ENCODE data around the gene CYBC1. TPM values are rescaled to one million over a fixed set of nuclear protein-coding genes. Genes with fewer than 3 reads are reported as not detected.

The CYBC1 gene
- total and polyA plus RNA-seq, 8 donors, result 35.9 to 196 (median 44.3) TPM

- WGBS, 5 donors, result 55 to 68% (median 64%) methylated on average over 13 of the region's 13 CpGs
- TF ChIP-seq POLR2AphosphoS5 (IDR thresholded peaks at IDR 0.05) (no peak), CTCF (IDR thresholded peaks at IDR 0.05) (no peak), EP300 (IDR thresholded peaks at IDR 0.05) (no peak), POLR2A (IDR thresholded peaks at IDR 0.05) (no peak)
- H3K36me3 ChIP-seq, result peaks cover 5 to 19% (median 18%) of the 10 kb centered on the region in 4 donors
- no peaks in the 10 kb centered on the region for H3K27me3 ChIP-seq
- peak overlapping the region in 3 of 5 donors; percentile 28 to 91 (median 74) for H3K27ac ChIP-seq
- H3K4me1 ChIP-seq, result peaks cover 11 to 55% (median 37%) of the 10 kb centered on the region in 4 donors
- DNase-seq, result no peak
- H3K4me3 ChIP-seq, result no peak overlapping the region
- H3K9me3 ChIP-seq, result no peaks in the 10 kb centered on the region
- intact Hi-C loops (cut with DNase I; ENCODE audit: low total_unique reads), result loop anchor here (10.0 kb wide), 1 partner anchor 62 kb away; no protein-coding TSS in a partner anchor
Measured at GRCh38 chr17:82492643-82493225, 42.2 kb upstream of the CYBC1 start.

GRCh38 chr17:82491533-82491932 is 41.0 kb upstream of the CYBC1 start:
- no peak for DNase-seq
- WGBS, 5 donors, result 81 to 98% (median 91%) methylated on average over 11 to 15 of the region's 15 CpGs
- Histone ChIP-seq H3K9me3 (no peaks in the 10 kb centered on the region), H3K4me3 (no peak overlapping the region), H3K27me3 (no peaks in the 10 kb centered on the region), H3K36me3 (peaks cover 11 to 31% (median 30%) of the 10 kb centered on the region in 4 donors), H3K4me1 (peaks cover 7 to 47% (median 29%) of the 10 kb centered on the region in 4 donors), H3K27ac (no peak overlapping the region)
- intact Hi-C loops (cut with DNase I; ENCODE audit: low total_unique reads), result loop anchor here (10.0 kb wide), 1 partner anchor 63 kb away; no protein-coding TSS in a partner anchor
- no peak for TF ChIP-seq POLR2A (IDR thresholded peaks at IDR 0.05)
- TF ChIP-seq EP300 (IDR thresholded peaks at IDR 0.05), result no peak
- TF ChIP-seq POLR2AphosphoS5 (IDR thresholded peaks at IDR 0.05), result no peak
- no peak for TF ChIP-seq CTCF (IDR thresholded peaks at IDR 0.05)

- no peaks in the 10 kb centered on the region for H3K9me3 ChIP-seq
- H3K4me1 ChIP-seq, result peaks cover 6 to 44% (median 26%) of the 10 kb centered on the region in 4 donors
- H3K27me3 ChIP-seq, result no peaks in the 10 kb centered on the region
- no peak for DNase-seq
- no peak overlapping the region for H3K4me3 ChIP-seq
- no peak overlapping the region for H3K27ac ChIP-seq
- TF ChIP-seq EP300 (IDR thresholded peaks at IDR 0.05) (no peak), POLR2AphosphoS5 (IDR thresholded peaks at IDR 0.05) (no peak), CTCF (IDR thresholded peaks at IDR 0.05) (no peak), POLR2A (IDR thresholded peaks at IDR 0.05) (no peak)
- intact Hi-C loops (cut with DNase I; ENCODE audit: low total_unique reads), result loop anchor here (10.0 kb wide), 1 partner anchor 64 kb away; no protein-coding TSS in a partner anchor
- H3K36me3 ChIP-seq, result peaks cover 14 to 35% (median 34%) of the 10 kb centered on the region in 4 donors
- 89 to 94% (median 90%) methylated on average over 10 of the region's 10 CpGs for WGBS, 5 donors
Measured at GRCh38 chr17:82491196-82491530, 40.6 kb upstream of the CYBC1 start.

DNA sequence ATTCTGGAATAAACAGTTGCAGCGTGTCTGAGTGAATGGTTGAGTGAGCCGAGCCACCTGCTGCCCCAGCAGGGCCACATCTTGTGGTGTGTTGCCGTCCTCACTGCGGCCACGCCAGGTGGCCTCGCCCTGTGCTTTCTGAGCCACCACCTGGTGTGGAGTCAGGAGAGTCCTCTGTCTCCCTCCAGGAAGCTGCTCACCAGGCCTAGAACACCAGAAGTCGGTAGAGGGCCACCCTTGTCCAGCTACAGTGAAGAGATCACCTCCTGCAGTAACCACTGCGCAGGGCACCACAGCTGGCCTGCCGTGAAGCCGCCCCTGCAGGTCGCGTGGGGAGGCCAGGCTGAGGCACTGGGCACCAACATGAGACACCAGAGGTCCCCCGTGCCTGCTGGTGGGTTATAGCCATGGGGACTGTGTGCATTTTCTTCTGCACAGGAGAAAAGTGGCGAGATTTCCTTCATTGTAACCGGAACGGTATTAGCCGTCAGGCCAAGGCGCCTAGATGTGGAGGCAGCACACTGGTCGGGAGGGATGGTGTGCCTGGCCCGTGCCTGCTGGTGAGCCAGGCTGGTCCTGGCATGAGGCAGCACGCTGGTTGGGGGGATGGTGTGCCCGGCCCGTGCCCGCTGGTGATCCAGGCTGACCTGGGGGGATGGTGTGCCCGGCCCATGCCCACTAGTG is 40.1 kb upstream of the CYBC1 start:
- Histone ChIP-seq H3K4me3 (no peak overlapping the region), H3K27me3 (no peaks in the 10 kb centered on the region), H3K4me1 (peaks cover 6 to 39% (median 25%) of the 10 kb centered on the region in 4 donors), H3K36me3 (peaks cover 20 to 40% (median 39%) of the 10 kb centered on the region in 4 donors), H3K9me3 (no peaks in the 10 kb centered on the region), H3K27ac (no peak overlapping the region)
- WGBS, 5 donors, result 67 to 82% (median 78%) methylated on average over 19 to 25 of the region's 25 CpGs
- intact Hi-C loops (cut with DNase I; ENCODE audit: low total_unique reads), result loop anchor here (10.0 kb wide), 1 partner anchor 64 kb away; no protein-coding TSS in a partner anchor
- TF ChIP-seq POLR2A (IDR thresholded peaks at IDR 0.05), result no peak
- TF ChIP-seq CTCF (IDR thresholded peaks at IDR 0.05), result no peak
- no peak for TF ChIP-seq POLR2AphosphoS5 (IDR thresholded peaks at IDR 0.05)
- TF ChIP-seq EP300 (IDR thresholded peaks at IDR 0.05), result no peak
- peak in 1 of 2 donors; percentile 45 for DNase-seq
